ENCODE data around the gene ID3.
A peak's percentile ranks its signal among the peaks of the same experiment; 100 is the strongest.

Gene ID3

DNA sequence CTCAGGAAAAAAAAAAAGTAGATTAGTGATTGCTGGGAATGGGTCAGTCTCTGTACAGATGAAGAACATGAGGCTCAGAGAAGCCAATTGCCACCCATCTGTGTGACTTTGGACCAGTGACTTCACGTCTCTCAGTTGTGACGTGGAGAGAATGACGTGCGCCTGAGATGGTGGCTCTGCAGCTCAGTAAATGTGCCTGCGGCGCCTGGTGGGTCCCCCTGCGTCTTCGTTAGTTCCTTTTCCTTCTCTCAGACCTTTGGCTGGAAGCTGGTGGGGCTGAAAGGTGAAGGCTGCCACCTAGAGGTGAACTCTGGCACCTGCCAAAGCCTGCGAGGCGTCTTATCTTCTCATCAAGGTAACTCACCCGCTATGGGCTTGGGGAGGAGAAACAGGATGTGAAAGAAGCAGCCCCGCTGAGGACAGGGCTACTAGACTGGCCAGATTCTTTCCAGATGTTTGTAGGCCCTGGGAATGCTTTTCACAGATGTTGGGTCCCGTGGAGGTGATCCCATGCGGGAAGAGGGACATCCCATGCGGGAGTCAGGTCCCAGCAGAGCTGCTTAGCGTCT lies 19.5 kb downstream of the ID3 start:
- Histone ChIP-seq H3K27me3 (replicated peaks in 2 of 5; ENCODE audit: control insufficient read depth in 4 of 5, insufficient read depth in 5 of 5, low read length in 4 of 5) (no peaks in the 10 kb centered on the region), H3K9me3 (ENCODE audit: control extremely low read depth in 1 of 5, control insufficient read depth in 4 of 5, insufficient read depth in 2 of 5, low read depth in 1 of 5, low read length in 4 of 5) (no peaks in the 10 kb centered on the region), H3K27ac (ENCODE audit: insufficient read depth in 1 of 2, low read depth in 1 of 2, low read length in 2 of 2, poor library complexity in 1 of 2, severe bottlenecking in 2 of 2) (no peak overlapping the region), H3K36me3 (ENCODE audit: control insufficient read depth in 4 of 4, insufficient read depth in 4 of 4, low read length in 3 of 4) (no peaks in the 10 kb centered on the region), H3K4me1 (ENCODE audit: control extremely low read depth in 1 of 4, control insufficient read depth in 4 of 4, insufficient read depth in 4 of 4, low read length in 3 of 4) (peaks cover 3 to 8% (median 6%) of the 10 kb centered on the region in 4 experiments), H3K4me3 (ENCODE audit: control insufficient read depth in 1 of 7, extremely low read depth in 1 of 7, insufficient read depth in 4 of 7, low read depth in 2 of 7, low read length in 6 of 7) (peak overlapping the region in 2 of 7 experiments; percentile 29 to 58)
- DNase-seq: peak; percentile 98
- 0% methylated on average over 13 of the region's 16 CpGs for WGBS (ENCODE audit: insufficient coverage)
- CTCF ChIA-PET: interaction anchor here (0.7 to 25.1 kb wide), 19 partner anchors 9 to 123 kb away, joined by 3 to 405 read pairs (median 5); partner anchors contain the start of gene E2F2
- POLR2A ChIA-PET: interaction anchor here (0.6 to 1.5 kb wide), 5 partner anchors 41 to 323 kb away, joined by 3 to 5 read pairs (median 4); partner anchors contain the start of gene HNRNPR

DNA sequence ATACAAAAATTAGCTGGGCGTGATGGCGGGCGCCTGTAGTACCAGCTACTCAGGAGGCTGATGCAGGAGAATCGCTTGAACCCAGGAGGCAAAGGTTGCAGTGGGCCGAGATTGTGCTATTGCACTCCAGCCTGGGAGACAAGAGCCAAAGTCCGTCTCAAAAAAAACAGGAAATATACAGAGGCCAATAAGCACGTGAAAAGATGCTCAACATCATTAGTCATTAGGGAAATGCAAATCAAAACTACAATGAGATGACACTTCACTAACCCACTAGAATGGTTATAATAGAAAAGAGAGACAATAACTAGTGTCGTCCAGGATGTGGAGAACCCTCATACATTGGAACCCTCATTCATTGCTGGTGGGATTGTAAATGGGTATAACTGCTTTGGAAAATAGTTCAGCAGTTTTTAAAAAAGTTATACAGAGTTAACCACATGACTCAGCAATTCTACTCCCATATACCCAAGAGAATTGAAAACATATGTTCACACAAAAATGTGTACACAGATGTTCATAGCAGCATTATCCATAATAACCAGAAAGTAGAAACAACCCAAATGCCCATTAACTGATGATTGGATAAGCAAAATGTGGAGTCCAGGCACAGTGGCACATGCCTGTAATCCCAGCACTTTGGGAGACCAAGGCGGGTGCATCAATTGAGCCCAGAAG lies 21.9 kb downstream of the ID3 start:
- ChIA-PET POLR2A (no interaction called here), CTCF (interaction anchor here (9.8 kb wide), 1 partner anchor 40 kb away, joined by 183 read pairs; no protein-coding TSS in a partner anchor)
- Histone ChIP-seq H3K36me3 (ENCODE audit: control insufficient read depth in 4 of 4, insufficient read depth in 4 of 4, low read length in 3 of 4) (no peaks in the 10 kb centered on the region), H3K9me3 (ENCODE audit: control extremely low read depth in 1 of 5, control insufficient read depth in 4 of 5, insufficient read depth in 2 of 5, low read depth in 1 of 5, low read length in 4 of 5) (no peaks in the 10 kb centered on the region), H3K4me3 (ENCODE audit: control insufficient read depth in 1 of 7, extremely low read depth in 1 of 7, insufficient read depth in 4 of 7, low read depth in 2 of 7, low read length in 6 of 7) (no peak overlapping the region), H3K27ac (ENCODE audit: insufficient read depth in 1 of 2, low read depth in 1 of 2, low read length in 2 of 2, poor library complexity in 1 of 2, severe bottlenecking in 2 of 2) (no peak overlapping the region), H3K4me1 (ENCODE audit: control extremely low read depth in 1 of 4, control insufficient read depth in 4 of 4, insufficient read depth in 4 of 4, low read length in 3 of 4) (peaks cover 7 to 22% (median 19%) of the 10 kb centered on the region in 4 experiments), H3K27me3 (replicated peaks in 2 of 5; ENCODE audit: control insufficient read depth in 4 of 5, insufficient read depth in 5 of 5, low read length in 4 of 5) (no peaks in the 10 kb centered on the region)
- DNase-seq: peak in 2 of 3 donors; percentile 39 to 51
- 79% methylated on average over 6 of the region's 9 CpGs for WGBS (ENCODE audit: insufficient coverage)

DNA sequence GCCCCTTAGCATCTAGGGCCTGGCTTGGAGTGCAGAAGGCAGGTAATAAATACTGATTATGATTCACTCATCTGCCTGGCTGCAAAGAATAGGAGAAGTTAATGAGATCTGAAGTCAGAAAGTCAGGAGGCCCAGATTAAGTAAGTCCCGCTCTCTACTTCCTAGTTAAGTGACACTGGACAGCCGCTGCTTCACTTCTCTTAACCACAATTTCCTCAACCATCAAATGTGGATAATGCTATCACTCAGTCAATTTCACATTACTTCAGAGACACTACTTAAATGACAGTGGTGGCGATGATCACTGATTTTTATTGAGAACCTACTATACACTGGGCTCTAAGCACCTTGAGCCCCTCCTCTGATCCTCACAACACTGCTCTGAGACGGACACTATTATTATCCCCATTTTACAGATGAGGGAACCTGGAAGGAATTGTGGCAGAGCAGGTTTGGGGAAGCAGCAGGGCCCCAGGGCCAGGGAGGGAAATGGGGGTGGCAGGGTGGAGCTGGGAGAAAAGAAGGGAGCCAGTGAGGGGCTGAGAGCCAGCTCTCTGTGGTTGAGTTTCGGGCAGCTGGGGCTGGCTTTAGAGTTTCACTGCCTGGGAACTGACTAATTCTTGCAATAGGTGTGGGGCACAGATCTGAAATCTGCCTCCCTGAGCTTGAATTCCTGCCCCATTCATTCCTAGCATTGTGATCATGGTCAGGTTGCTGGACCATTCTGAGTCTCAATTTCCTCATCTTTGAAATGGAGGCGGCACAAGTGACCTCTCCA lies 25.9 kb downstream of the ID3 start:
- ChIA-PET POLR2A (no interaction called here), CTCF (interaction anchor here (0.8 to 9.8 kb wide), 2 partner anchors 14 to 36 kb away, joined by 3 to 183 read pairs; no protein-coding TSS in a partner anchor)
- peak in 2 of 3 donors; percentile 75 to 76 for DNase-seq
- Histone ChIP-seq H3K4me1 (ENCODE audit: control extremely low read depth in 1 of 4, control insufficient read depth in 4 of 4, insufficient read depth in 4 of 4, low read length in 3 of 4) (peaks cover 25 to 57% (median 51%) of the 10 kb centered on the region in 4 experiments), H3K36me3 (ENCODE audit: control insufficient read depth in 4 of 4, insufficient read depth in 4 of 4, low read length in 3 of 4) (no peaks in the 10 kb centered on the region), H3K9me3 (ENCODE audit: control extremely low read depth in 1 of 5, control insufficient read depth in 4 of 5, insufficient read depth in 2 of 5, low read depth in 1 of 5, low read length in 4 of 5) (no peaks in the 10 kb centered on the region), H3K4me3 (ENCODE audit: control insufficient read depth in 1 of 7, extremely low read depth in 1 of 7, insufficient read depth in 4 of 7, low read depth in 2 of 7, low read length in 6 of 7) (no peak overlapping the region), H3K27ac (ENCODE audit: insufficient read depth in 1 of 2, low read depth in 1 of 2, low read length in 2 of 2, poor library complexity in 1 of 2, severe bottlenecking in 2 of 2) (no peak overlapping the region), H3K27me3 (replicated peaks in 2 of 5; ENCODE audit: control insufficient read depth in 4 of 5, insufficient read depth in 5 of 5, low read length in 4 of 5) (no peaks in the 10 kb centered on the region)
- 38% methylated on average over 4 of the region's 6 CpGs for WGBS (ENCODE audit: insufficient coverage)

GRCh38 chr1:23531562-23532094 lies 27.7 kb downstream of the ID3 start:
- ChIA-PET POLR2A (interaction anchor here (0.6 kb wide), 1 partner anchor 609 kb away, joined by 3 read pairs; no protein-coding TSS in a partner anchor), CTCF (interaction anchor here (0.7 to 5.4 kb wide), 8 partner anchors 8 to 106 kb away, joined by 3 to 32 read pairs (median 3); no protein-coding TSS in a partner anchor)
- 66% methylated on average over 4 of the region's 5 CpGs for WGBS (ENCODE audit: insufficient coverage)

GRCh38 chr1:23530747-23531561 lies 28.3 kb downstream of the ID3 start, which contains the start of gene E2F2:
E2F2 (minus strand) TSS chr1:23531233; CDS start chr1:23530793, 440 bp downstream.
- Histone ChIP-seq H3K27ac (ENCODE audit: insufficient read depth in 1 of 2, low read depth in 1 of 2, low read length in 2 of 2, poor library complexity in 1 of 2, severe bottlenecking in 2 of 2) (no peak within 1 kb of the TSS), H3K36me3 (ENCODE audit: control insufficient read depth in 4 of 4, insufficient read depth in 4 of 4, low read length in 3 of 4) (peaks cover 0 to 4% (median 0%) of the 10 kb centered on the region in 4 experiments), H3K27me3 (replicated peaks in 2 of 5; ENCODE audit: control insufficient read depth in 4 of 5, insufficient read depth in 5 of 5, low read length in 4 of 5) (no peaks in the 10 kb centered on the region), H3K4me3 (ENCODE audit: control insufficient read depth in 1 of 7, extremely low read depth in 1 of 7, insufficient read depth in 4 of 7, low read depth in 2 of 7, low read length in 6 of 7) (peak within 1 kb of the TSS; percentile 53 to 78 (median 72)), H3K4me1 (ENCODE audit: control extremely low read depth in 1 of 4, control insufficient read depth in 4 of 4, insufficient read depth in 4 of 4, low read length in 3 of 4) (peaks cover 37 to 80% (median 72%) of the 10 kb centered on the region in 4 experiments), H3K9me3 (ENCODE audit: control extremely low read depth in 1 of 5, control insufficient read depth in 4 of 5, insufficient read depth in 2 of 5, low read depth in 1 of 5, low read length in 4 of 5) (no peaks in the 10 kb centered on the region)
- ChIA-PET CTCF (interaction anchor here (0.7 to 7.7 kb wide), 7 partner anchors 8 to 107 kb away, joined by 3 to 98 read pairs (median 11); no protein-coding TSS in a partner anchor), POLR2A (interaction anchor here (0.6 kb wide), 1 partner anchor 608 kb away, joined by 3 read pairs; no protein-coding TSS in a partner anchor)
- peak; percentile 81 to 90 (median 87) for DNase-seq
- 0% methylated on average over 65 of the region's 85 CpGs for WGBS (ENCODE audit: insufficient coverage)

More at GRCh38 chr1:23531562-23532094, 27.7 kb downstream of the ID3 start:
- Histone ChIP-seq H3K27ac (ENCODE audit: insufficient read depth in 1 of 2, low read depth in 1 of 2, low read length in 2 of 2, poor library complexity in 1 of 2, severe bottlenecking in 2 of 2) (no peak overlapping the region), H3K4me3 (ENCODE audit: control insufficient read depth in 1 of 7, extremely low read depth in 1 of 7, insufficient read depth in 4 of 7, low read depth in 2 of 7, low read length in 6 of 7) (peak overlapping the region in 5 of 7 experiments; percentile 41 to 77 (median 68)), H3K36me3 (ENCODE audit: control insufficient read depth in 4 of 4, insufficient read depth in 4 of 4, low read length in 3 of 4) (peaks cover 0 to 4% (median 0%) of the 10 kb centered on the region in 4 experiments), H3K27me3 (replicated peaks in 2 of 5; ENCODE audit: control insufficient read depth in 4 of 5, insufficient read depth in 5 of 5, low read length in 4 of 5) (no peaks in the 10 kb centered on the region), H3K4me1 (ENCODE audit: control extremely low read depth in 1 of 4, control insufficient read depth in 4 of 4, insufficient read depth in 4 of 4, low read length in 3 of 4) (peaks cover 33 to 73% (median 66%) of the 10 kb centered on the region in 4 experiments), H3K9me3 (ENCODE audit: control extremely low read depth in 1 of 5, control insufficient read depth in 4 of 5, insufficient read depth in 2 of 5, low read depth in 1 of 5, low read length in 4 of 5) (no peaks in the 10 kb centered on the region)
- no peak for DNase-seq

Data from common myeloid progenitor, CD34-positive (primary cell).